HepG2 (cell line): Measurements from ENCODE around the gene MFGE8. TPM values are rescaled to one million over a fixed set of nuclear protein-coding genes. Genes with fewer than 3 reads are reported as not detected.

ENCODE experiments used
- ATAC-seq: fragments of 200-7000 bp; cut with Tn5 transposase; 3 replicates; pipeline ENCODE4 v1.9.1; 2020; ENCODE audit warnings: mild to moderate bottlenecking, moderate library complexity
- BruUV-seq: library from RNA; stranded (reverse); fragments of 400-500 nt; replicated peaks from 2 replicates; lab custom pipeline; 2021; lab: Mats Ljungman, UMichigan
- CTCF ChIA-PET: fragments of 300-600 bp; formaldehyde crosslinking; extraction: SDS; loops from one replicate; lab custom pipeline; 2021; ENCODE audit warnings: low total read pairs, inconsistent platforms, low intra/inter-chr PET ratio; lab: Yijun Ruan, JAX
- POLR2A ChIA-PET: fragments of 350-600 bp; sonication (Branson Sonifier 250); formaldehyde crosslinking; loops from one replicate; lab custom pipeline; 2020; ENCODE audit warnings: antibody characterized with exemption, inconsistent platforms; lab: Yijun Ruan, JAX
- DNase-seq: peaks from one replicate; pipeline ENCODE4 v3.0.0-alpha.2; 2015; ENCODE audit warnings: low spot score
- FAIRE-seq: peaks from 3 replicates; lab custom pipeline; 2011; peaks lifted over from hg19 to GRCh38; lab: Jason Lieb, UNC
- H2AFZ ChIP-seq: one replicate; pipeline ENCODE4 v1.6.1; 2011; ENCODE audit warnings: low read length, inconsistent platforms
- H3K27ac ChIP-seq: fragments of 300-600 bp; 3 replicates; pipeline ENCODE4 v1.8.0; 2011; ENCODE audit warnings: mixed run types, mild to moderate bottlenecking, mixed read lengths, low read length, inconsistent platforms; ENCODE audit not compliant: insufficient read depth; ENCODE audit errors: extremely low read length
- H3K27me3 ChIP-seq, 2 experiments: fragments of 200-600 bp in 1 of 2; 2 replicates in 1 of 2; 3 replicates in 1 of 2; pipeline versions ENCODE4 v1.6.0 to v1.8.0; 2011; ENCODE audit warnings: low read length in 2 of 2, mild to moderate bottlenecking in 2 of 2, moderate library complexity in 2 of 2, inconsistent platforms in 1 of 2; ENCODE audit not compliant: insufficient read depth in 2 of 2, control insufficient read depth in 1 of 2
- H3K36me3 ChIP-seq, 2 experiments: fragments of 200-600 bp in 1 of 2; replicated peaks in 1 of 2; 2 replicates in 1 of 2; 3 replicates in 1 of 2; pipeline versions ENCODE4 v1.5.1 to v1.8.0; 2011; ENCODE audit warnings: low read length in 2 of 2, inconsistent platforms in 1 of 2; ENCODE audit not compliant: insufficient read depth in 2 of 2, control insufficient read depth in 1 of 2
- H3K4me1 ChIP-seq: 2 replicates; pipeline ENCODE4 v1.5.1; 2012; ENCODE audit warnings: low read length, inconsistent platforms; ENCODE audit not compliant: insufficient read depth
- H3K4me2 ChIP-seq: 2 replicates; pipeline ENCODE4 v1.6.0; 2011; ENCODE audit warnings: low read depth, low read length, inconsistent platforms
- H3K4me3 ChIP-seq, 3 experiments: fragments of 200-600 bp in 1 of 3; sonication (generic), shearing (Covaris generic) in 1 of 3; replicated peaks in 1 of 3; 2 replicates each; pipeline ENCODE4 v1.5.1; 2011 to 2016; ENCODE audit warnings: low read length in 3 of 3, inconsistent platforms in 2 of 3, low read depth in 2 of 3, mild to moderate bottlenecking in 2 of 3, control low read depth in 1 of 3, mixed read lengths in 1 of 3; ENCODE audit not compliant: insufficient read depth in 1 of 3
- H3K79me2 ChIP-seq: one replicate; pipeline ENCODE4 v1.6.1; 2011; ENCODE audit warnings: low read length, inconsistent platforms; ENCODE audit not compliant: insufficient read depth
- H3K9ac ChIP-seq: 2 replicates; pipeline ENCODE4 v1.6.0; 2011; ENCODE audit warnings: mild to moderate bottlenecking, low read depth, low read length, inconsistent platforms; ENCODE audit not compliant: insufficient read depth
- H3K9me3 ChIP-seq: 2 replicates; pipeline ENCODE4 v1.5.1; 2012; ENCODE audit warnings: mild to moderate bottlenecking, low read length
- H4K20me1 ChIP-seq: 2 replicates; pipeline ENCODE4 v1.6.0; 2011; ENCODE audit warnings: inconsistent platforms, mild to moderate bottlenecking, low read length, moderate library complexity; ENCODE audit not compliant: insufficient read depth
- CENPX ChIP-seq: sonication (generic); formaldehyde crosslinking; IDR thresholded peaks from 2 replicates; pipeline ENCODE4 v1.9.0; 2021; ENCODE audit warnings: mild to moderate bottlenecking, missing genetic modification reagents, moderate library complexity
- FOSL1 ChIP-seq: sonication (generic); formaldehyde crosslinking; IDR thresholded peaks from 2 replicates; pipeline ENCODE4 v1.9.0; 2021; ENCODE audit warnings: missing genetic modification reagents, borderline replicate concordance
- KLF6 ChIP-seq: IDR thresholded peaks from 2 replicates; pipeline ENCODE4 v1.8.0; 2016; ENCODE audit warnings: missing biosample characterization, missing genetic modification reagents
- MAFF ChIP-seq: IDR thresholded peaks from 2 replicates; pipeline ENCODE4 v1.6.1; 2011; ENCODE audit warnings: low read depth, low read length, improper control_type of control experiment
- MAFG ChIP-seq: sonication (generic); formaldehyde crosslinking; IDR thresholded peaks from 2 replicates; pipeline ENCODE4 v1.5.1; 2020; ENCODE audit warnings: mild to moderate bottlenecking, missing genetic modification reagents
- RFXAP ChIP-seq: sonication (generic); formaldehyde crosslinking; IDR thresholded peaks from 2 replicates; pipeline ENCODE4 v1.4.0; 2020; ENCODE audit warnings: missing genetic modification reagents, borderline replicate concordance
- ZBTB7B ChIP-seq: sonication (generic); formaldehyde crosslinking; IDR thresholded peaks from 2 replicates; pipeline ENCODE4 v1.4.0; 2020; ENCODE audit warnings: missing genetic modification reagents
- ZNF468 ChIP-seq: sonication (generic); formaldehyde crosslinking; IDR thresholded peaks from 2 replicates; pipeline ENCODE4 v1.8.0; 2022; ENCODE audit warnings: mild to moderate bottlenecking, moderate library complexity, missing genetic modification reagents
- ZNF546 ChIP-seq: sonication (generic); formaldehyde crosslinking; conservative IDR thresholded peaks from 2 replicates; pipeline ENCODE4 v1.8.1; 2023; ENCODE audit warnings: mild to moderate bottlenecking, missing genetic modification reagents
- ZNF766 ChIP-seq: sonication (generic); formaldehyde crosslinking; IDR thresholded peaks from 2 replicates; pipeline ENCODE4 v1.5.0; 2020; ENCODE audit warnings: missing genetic modification reagents, borderline replicate concordance
- ZSCAN21 ChIP-seq: sonication (generic); formaldehyde crosslinking; IDR thresholded peaks from 2 replicates; pipeline ENCODE4 v1.8.0; 2022; ENCODE audit warnings: mild to moderate bottlenecking, missing genetic modification reagents, moderate library complexity, borderline replicate concordance
- WGBS: methylation state at CpG from one replicate; pipeline ENCODE4 v1.1.6; 2017; ENCODE audit warnings: low lambda C conversion rate; 5-methylcytosine and 5-hydroxymethylcytosine counted together
- in situ Hi-C: cut with HindIII; loops from 2 replicates; pipeline ENCODE4 v1.10.0; 2017; ENCODE audit warnings: low pct_unique_long_range_greater_than_20kb; ENCODE audit not compliant: extremely low pct_ligation_motif_present
- intact Hi-C: fragments of 100-400 bp; cut with micrococcal nuclease; formaldehyde crosslinking; loops from one replicate; pipeline ENCODE4 v1.10.0; 2022; ENCODE audit not compliant: unreplicated experiment
- polyA plus RNA-seq, 8 experiments: library from polyadenylated mRNA; depleted of rRNA in 3 of 8; stranded (reverse) in 7 of 8; unstranded in 1 of 8; fragments of >200 nt; fragmentation: Illumina TruSeq in 4 of 8; extraction: Trizol in 4 of 8; gene quantifications; 2 replicates each; pipeline versions ENCODE4 v1.2.1 to v1.2.3, GENCODE V29; 2011 to 2016; ENCODE audit warnings: low read depth in 4 of 8, missing spikeins in 1 of 8, mixed read lengths in 1 of 8; ENCODE audit not compliant: insufficient read depth in 1 of 8
- total RNA-seq, 5 experiments: library from RNA; depleted of rRNA; stranded (reverse); fragments of >200 nt; fragmentation: Illumina TruSeq; extraction: Trizol; gene quantifications; 2 replicates each; pipeline ENCODE4 v1.2.3, GENCODE V29; 2016; ENCODE audit warnings: low read depth in 1 of 5
- TF ChIP-seq, protein P1 (sequence below): sonication (generic); formaldehyde crosslinking; IDR thresholded peaks from 2 replicates; pipeline ENCODE4 v1.5.0; 2020; ENCODE audit warnings: mild to moderate bottlenecking, missing genetic modification reagents
- TF ChIP-seq, protein P2 (sequence below): sonication (generic); formaldehyde crosslinking; IDR thresholded peaks from 2 replicates; pipeline ENCODE4 v1.4.0; 2020; ENCODE audit warnings: missing genetic modification reagents
- TF ChIP-seq, protein P3 (sequence below): IDR thresholded peaks from 2 replicates; pipeline ENCODE4 v1.6.1; 2016; ENCODE audit warnings: low read depth, borderline replicate concordance
- TF ChIP-seq, protein P4 (sequence below): sonication (generic); formaldehyde crosslinking; IDR thresholded peaks from 2 replicates; pipeline ENCODE4 v1.5.1; 2020; ENCODE audit warnings: missing genetic modification reagents, mild to moderate bottlenecking, borderline replicate concordance
- TF ChIP-seq, protein P5 (sequence below): sonication (generic); formaldehyde crosslinking; IDR thresholded peaks from 2 replicates; pipeline ENCODE4 v1.8.0; 2022; ENCODE audit warnings: missing genetic modification reagents, mild to moderate bottlenecking, borderline replicate concordance

MFGE8 gene
- total and polyA plus RNA-seq, 2 of the 13 experiments (the other 11 are each of a cell fraction or from before 2014, with no cell fraction given): 3.4 to 22.1 TPM

DNA sequence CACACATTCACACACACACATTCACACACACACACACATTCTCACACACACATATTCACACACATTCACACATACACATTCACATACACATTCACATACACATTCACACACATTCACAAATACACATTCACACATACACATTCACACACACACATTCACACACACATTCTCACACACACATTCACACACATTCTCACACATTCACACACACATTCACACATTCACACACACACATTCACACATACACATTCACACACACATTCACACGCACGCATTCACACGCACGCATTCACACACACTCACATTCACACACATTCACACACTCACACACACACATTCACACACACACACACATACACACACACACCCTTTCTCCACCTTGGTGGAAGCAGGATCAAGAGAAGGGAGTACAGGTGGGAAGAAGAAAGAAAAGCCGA, 12.2 kb downstream of the MFGE8 start:
- 0 out of 2 replicates have a peak, but pooled peaks cover 3% of the 10 kb centered on the region for H4K20me1 ChIP-seq
- intact Hi-C loops (no loop called here), in situ Hi-C loops (loop anchor here (5.0 to 10.0 kb wide), 2 partner anchors 101 to 274 kb away; no protein-coding TSS in a partner anchor)
- peaks cover 27% of the 10 kb centered on the region for H3K4me1 ChIP-seq
- peaks cover 0 to 7% of the 10 kb centered on the region in 2 experiments; a peak in 2 of 5 replicates for H3K27me3 ChIP-seq
- no peak for FAIRE-seq
- H3K79me2 ChIP-seq: no peaks in the 10 kb centered on the region
- no peak overlapping the region for H3K4me2 ChIP-seq
- H3K4me3 ChIP-seq: no peak overlapping the region
- CTCF ChIA-PET: no interaction called here
- no TSS peak for BruUV-seq
- H3K36me3 ChIP-seq: no peaks in the 10 kb centered on the region
- no peak for ATAC-seq
- no peak overlapping the region for H3K9ac ChIP-seq
- 75% methylated on average over 5 of the region's 5 CpGs for WGBS
- no peak overlapping the region for H3K27ac ChIP-seq
- DNase-seq: no peak
- no peak overlapping the region for H2AFZ ChIP-seq
- TF ChIP-seq ZNF546 (CRISPR knock-in tag) (no peak), ZBTB7B (CRISPR knock-in tag) (no peak), FOSL1 (no peak), MAFG (no peak), ZNF468 (CRISPR knock-in tag) (no peak), MAFF (no peak), ZNF766 (CRISPR knock-in tag) (no peak), RFXAP (no peak), ZSCAN21 (CRISPR knock-in tag) (no peak), KLF6 (CRISPR knock-in tag) (no peak), CENPX (no peak)
- TF ChIP-seq, protein P1, sequence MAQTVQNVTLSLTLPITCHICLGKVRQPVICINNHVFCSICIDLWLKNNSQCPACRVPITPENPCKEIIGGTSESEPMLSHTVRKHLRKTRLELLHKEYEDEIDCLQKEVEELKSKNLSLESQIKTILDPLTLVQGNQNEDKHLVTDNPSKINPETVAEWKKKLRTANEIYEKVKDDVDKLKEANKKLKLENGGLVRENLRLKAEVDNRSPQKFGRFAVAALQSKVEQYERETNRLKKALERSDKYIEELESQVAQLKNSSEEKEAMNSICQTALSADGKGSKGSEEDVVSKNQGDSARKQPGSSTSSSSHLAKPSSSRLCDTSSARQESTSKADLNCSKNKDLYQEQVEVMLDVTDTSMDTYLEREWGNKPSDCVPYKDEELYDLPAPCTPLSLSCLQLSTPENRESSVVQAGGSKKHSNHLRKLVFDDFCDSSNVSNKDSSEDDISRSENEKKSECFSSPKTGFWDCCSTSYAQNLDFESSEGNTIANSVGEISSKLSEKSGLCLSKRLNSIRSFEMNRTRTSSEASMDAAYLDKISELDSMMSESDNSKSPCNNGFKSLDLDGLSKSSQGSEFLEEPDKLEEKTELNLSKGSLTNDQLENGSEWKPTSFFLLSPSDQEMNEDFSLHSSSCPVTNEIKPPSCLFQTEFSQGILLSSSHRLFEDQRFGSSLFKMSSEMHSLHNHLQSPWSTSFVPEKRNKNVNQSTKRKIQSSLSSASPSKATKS (CRISPR knock-in tag): no peak
- TF ChIP-seq, protein P2, sequence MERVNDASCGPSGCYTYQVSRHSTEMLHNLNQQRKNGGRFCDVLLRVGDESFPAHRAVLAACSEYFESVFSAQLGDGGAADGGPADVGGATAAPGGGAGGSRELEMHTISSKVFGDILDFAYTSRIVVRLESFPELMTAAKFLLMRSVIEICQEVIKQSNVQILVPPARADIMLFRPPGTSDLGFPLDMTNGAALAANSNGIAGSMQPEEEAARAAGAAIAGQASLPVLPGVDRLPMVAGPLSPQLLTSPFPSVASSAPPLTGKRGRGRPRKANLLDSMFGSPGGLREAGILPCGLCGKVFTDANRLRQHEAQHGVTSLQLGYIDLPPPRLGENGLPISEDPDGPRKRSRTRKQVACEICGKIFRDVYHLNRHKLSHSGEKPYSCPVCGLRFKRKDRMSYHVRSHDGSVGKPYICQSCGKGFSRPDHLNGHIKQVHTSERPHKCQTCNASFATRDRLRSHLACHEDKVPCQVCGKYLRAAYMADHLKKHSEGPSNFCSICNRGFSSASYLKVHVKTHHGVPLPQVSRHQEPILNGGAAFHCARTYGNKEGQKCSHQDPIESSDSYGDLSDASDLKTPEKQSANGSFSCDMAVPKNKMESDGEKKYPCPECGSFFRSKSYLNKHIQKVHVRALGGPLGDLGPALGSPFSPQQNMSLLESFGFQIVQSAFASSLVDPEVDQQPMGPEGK (CRISPR knock-in tag): no peak
- TF ChIP-seq, protein P3, sequence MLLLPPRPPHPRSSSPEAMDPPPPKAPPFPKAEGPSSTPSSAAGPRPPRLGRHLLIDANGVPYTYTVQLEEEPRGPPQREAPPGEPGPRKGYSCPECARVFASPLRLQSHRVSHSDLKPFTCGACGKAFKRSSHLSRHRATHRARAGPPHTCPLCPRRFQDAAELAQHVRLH (CRISPR knock-in tag): no peak
- TF ChIP-seq, protein P4, sequence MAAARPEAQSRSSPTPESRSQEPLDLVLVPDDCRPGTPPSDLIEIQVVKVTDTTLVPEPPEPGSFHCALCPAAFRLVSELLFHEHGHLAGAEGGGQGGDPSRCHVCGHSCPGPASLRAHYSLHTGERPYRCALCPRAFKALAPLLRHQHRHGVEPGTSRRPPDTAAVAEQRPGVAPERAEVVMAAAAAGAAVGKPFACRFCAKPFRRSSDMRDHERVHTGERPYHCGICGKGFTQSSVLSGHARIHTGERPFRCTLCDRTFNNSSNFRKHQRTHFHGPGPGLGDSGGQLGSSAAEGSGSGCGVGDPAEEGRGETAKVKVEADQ (CRISPR knock-in tag): no peak
- TF ChIP-seq, protein P5, sequence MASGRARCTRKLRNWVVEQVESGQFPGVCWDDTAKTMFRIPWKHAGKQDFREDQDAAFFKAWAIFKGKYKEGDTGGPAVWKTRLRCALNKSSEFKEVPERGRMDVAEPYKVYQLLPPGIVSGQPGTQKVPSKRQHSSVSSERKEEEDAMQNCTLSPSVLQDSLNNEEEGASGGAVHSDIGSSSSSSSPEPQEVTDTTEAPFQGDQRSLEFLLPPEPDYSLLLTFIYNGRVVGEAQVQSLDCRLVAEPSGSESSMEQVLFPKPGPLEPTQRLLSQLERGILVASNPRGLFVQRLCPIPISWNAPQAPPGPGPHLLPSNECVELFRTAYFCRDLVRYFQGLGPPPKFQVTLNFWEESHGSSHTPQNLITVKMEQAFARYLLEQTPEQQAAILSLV (CRISPR knock-in tag): no peak
- TF ChIP-seq, all 625 proteins: peak for 0
- POLR2A ChIA-PET: no interaction called here
- no peaks in the 10 kb centered on the region for H3K9me3 ChIP-seq
